Peyer's patch (tissue), 4 donors: ENCODE measurements around the gene IL1RN.

ENCODE experiments used
- CTCF ChIP-seq, 6 experiments: fragments of 450-650 bp in 4 of 6; fragments of 200-600 bp in 2 of 6; sonication (generic) in 1 of 6; IDR thresholded peaks; one replicate each; pipeline ENCODE4 v1.5.1; 2017 to 2019; ENCODE audit warnings: antibody characterized with exemption in 6 of 6, mild to moderate bottlenecking in 3 of 6, moderate library complexity in 1 of 6
- POLR2A ChIP-seq, 2 donors: fragments of 450-650 bp; IDR thresholded peaks; one replicate each; pipeline ENCODE4 v1.5.1; 2017; ENCODE audit warnings: antibody characterized with exemption in 2 of 2, mild to moderate bottlenecking in 2 of 2, moderate library complexity in 2 of 2

- TF ChIP-seq CTCF (IDR thresholded peaks at IDR 0.05) (no peak), POLR2A (IDR thresholded peaks at IDR 0.05) (no peak)
These were observed 22.8 kb downstream of the IL1RN start for GRCh38 chr2:113150258-113150601.
